HG03442 (cell line): ENCODE data around the gene CHST1.

Source experiments
- ATAC-seq: cut with Tn5 transposase; IDR thresholded peaks from one replicate; pipeline ENCODE4 v1.9.1; 2021; ENCODE audit warnings: mild to moderate bottlenecking, moderate library complexity; ENCODE audit not compliant: unreplicated experiment

Gene CHST1

GRCh38 chr11:45674481-45675190 lies 9.2 kb upstream of the CHST1 start:
- ATAC-seq = no peak

- no peak for ATAC-seq
These were observed 8.0 kb upstream of the CHST1 start for GRCh38 chr11:45673441-45673840.

- no peak for ATAC-seq
These were observed 7.2 kb upstream of the CHST1 start for GRCh38 chr11:45672593-45672992.

GRCh38 chr11:45671246-45672171 lies 6.1 kb upstream of the CHST1 start:
- ATAC-seq = no peak

DNA sequence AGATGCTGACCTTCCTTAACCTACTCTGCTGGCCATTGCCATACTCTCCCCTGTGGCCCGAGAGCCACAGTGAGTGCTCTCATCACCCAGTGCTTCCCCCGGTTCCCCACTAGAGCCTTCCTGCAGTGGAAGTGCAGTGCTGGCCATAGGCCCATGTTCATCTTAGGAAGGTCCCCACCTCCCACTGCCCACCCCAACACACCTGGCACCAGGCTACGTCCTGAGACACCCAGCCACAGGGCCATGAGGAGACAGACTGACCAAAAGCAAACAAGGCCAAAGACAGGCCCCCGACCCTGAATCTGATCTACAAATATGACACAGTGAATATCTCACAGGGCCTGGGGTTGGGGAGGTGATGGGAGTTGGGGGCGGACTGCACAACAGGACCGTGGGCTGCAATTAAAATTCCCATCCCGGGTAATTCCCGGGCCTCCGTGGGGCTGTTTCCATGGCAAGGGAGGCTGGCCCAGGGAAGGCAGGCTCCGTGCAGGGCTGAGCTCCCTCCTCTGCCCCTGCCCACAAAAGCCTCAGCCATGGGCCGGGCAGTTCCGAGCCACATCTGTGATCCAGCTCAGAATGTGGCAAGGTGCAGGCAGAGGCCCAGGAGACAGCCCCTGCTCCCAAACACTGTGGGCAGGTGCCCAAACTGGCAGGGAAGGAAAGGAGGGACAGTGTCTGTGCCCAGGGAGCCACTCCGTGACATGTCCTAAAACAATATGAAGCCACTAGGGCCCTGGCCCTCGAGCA lies 5.1 kb upstream of the CHST1 start:
- ATAC-seq = no peak

DNA sequence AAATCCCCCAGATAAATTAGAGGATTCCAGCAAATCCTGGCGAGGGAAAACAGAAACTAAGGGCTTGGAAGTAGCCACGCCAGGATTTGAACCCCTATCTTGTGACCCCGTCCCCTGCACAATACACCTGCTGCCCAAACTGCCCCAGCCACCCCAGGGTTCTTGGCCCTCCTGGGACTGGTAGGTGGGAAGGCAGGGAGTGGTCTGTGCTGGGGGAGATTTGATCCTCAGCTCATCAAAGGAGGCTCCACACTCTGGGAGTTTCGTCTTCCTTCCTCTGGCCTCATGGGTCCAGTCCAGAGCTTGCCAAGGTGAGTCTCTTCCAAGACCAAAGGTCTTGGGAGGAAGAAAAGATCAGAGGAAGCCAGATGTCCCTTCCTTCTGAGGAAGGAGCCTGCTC lies 4.5 kb upstream of the CHST1 start:
- ATAC-seq = no peak

DNA sequence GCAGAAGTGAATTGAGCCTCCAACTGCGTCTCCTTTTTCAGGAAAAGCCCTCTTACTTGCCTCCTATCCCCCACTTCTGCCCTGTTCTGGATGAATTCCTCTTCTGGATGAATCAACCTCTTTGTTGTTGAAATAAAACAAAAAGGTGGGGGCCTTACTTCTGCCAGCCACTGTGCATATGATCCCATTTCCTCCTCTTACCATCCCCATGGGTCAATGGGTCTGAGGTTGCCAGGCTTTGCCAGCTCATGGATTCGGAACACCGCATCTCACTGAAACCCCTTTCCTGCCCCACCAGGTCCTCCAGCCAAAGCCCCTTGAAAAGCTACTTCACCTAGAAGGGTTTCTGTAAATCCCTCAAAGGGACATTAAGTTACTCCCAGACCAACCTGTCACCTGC lies 3.7 kb upstream of the CHST1 start:
- ATAC-seq = no peak

DNA sequence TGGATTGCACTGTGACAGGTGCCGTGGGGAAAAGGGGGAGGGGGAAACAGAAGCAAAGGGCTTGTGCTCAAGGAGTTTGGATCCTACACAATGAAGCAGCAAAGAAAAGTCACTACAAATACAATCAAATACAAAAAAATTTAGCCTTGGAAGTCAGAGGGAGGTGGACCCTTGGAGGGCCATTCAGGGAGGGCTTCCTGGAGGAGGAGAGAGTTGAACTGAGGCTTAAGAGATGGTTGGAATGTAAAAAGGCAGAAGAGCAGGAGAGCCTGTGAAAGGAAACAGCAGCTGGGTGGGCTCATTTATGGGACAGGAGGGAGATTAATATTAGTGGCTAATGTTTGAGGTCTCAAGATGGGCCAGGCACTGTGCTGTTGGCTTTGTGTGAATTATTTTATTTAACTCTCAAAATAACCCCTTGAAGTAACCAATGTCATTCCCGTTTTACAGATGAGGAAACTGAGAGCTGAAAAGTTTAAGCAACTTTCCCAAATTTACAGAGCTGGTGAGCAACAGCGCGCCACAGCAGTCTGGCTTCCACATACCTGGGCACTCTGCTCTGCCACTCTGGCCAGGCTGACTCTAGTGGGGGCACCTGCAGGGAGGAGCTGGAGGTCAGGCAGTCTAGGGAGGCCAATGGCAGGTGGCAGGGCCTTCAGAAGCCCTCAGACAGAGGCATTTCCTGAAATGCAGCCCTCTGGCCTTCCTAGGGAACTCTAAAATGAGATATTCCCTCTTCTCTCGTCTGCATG lies 2.7 kb upstream of the CHST1 start:
- ATAC-seq = no peak

- no peak for ATAC-seq
These were observed 1.5 kb upstream of the CHST1 start for GRCh38 chr11:45666648-45667642.

- ATAC-seq = no peak
These were observed 668 bp upstream of the CHST1 start for GRCh38 chr11:45665933-45666647.

GRCh38 chr11:45664376-45665205 lies 831 bp downstream of the CHST1 start:
- ATAC-seq = no peak

DNA sequence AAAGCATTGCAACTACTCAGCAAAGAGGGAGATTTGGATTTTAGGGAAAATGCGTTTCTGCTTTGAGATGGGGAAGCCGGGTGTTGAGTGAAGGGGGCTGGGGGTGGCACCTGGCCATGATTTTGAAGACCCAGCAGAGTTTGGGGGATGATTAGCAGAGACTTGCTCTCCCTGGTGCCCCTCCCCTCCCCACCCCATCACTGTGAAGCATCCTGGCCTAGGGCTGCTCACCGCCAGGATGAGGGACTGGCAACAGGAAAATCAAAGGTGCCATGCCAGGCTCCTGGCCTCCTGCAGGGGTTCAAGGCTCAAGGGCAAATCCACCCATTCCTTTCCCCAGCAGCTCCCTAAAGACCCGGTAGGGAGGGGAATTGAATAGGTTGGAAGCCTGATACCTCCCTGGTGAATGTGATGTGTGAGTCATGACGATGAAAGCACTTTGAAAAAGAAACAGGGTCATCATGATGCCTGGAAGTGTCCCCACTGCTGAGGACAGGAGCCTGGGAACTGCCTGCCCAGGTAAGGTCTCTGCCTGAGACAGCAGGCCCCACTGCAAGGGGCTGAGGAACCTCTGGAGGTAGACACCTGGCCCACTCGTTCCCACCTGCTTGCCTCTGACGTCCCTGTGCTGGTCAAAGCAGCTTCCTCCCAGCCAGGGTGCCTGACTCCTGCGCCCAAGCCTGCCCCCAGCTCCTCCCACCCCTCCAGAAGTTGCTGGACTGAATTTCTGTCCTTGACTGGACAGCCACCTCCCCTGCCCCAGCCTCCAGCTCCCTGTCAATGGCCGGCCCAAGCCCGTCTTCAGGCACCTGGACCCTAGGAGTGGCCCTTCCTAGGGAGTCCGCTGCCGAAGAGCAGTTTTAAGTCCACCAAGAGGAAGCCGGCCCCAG lies 1.7 kb downstream of the CHST1 start:
- ATAC-seq = no peak

GRCh38 chr11:45662665-45663485 lies 2.5 kb downstream of the CHST1 start:
- no peak for ATAC-seq

GRCh38 chr11:45662096-45662664 lies 3.2 kb downstream of the CHST1 start:
- no peak for ATAC-seq

GRCh38 chr11:45661439-45662055 lies 3.9 kb downstream of the CHST1 start:
- no peak for ATAC-seq
